ENCODE data around the gene IFNA4.

DNA sequence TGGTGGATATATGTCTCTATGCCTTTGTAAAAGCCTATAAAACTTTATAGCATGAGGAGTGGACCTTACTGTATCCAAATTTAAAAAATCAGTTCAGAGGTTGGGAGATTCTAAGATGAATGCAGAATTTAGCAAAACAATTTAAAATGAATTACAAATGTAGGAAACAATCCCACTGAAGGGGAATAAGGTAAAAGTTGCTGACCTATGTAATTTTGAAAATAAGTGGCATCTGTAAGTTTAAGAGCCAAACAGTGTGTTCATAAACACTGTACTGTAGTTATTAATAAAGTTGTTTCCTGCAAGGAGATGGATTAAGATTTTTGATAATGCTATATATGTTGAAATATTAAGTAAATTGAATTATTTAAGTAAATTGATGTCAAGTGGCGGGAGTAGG is 50.4 kb downstream of the IFNA4 start:
- TF ChIP-seq POLR2A (IDR thresholded peaks at IDR 0.05; ENCODE audit: low read length) (no peak), GATA1 (IDR thresholded peaks at IDR 0.05; ENCODE audit: low read depth, low read length) (no peak)

Data from erythroblast (primary cell).